HPDE6-E6E7 (cell line): ENCODE measurements around the gene FBXO24.
A peak's percentile ranks its signal among the peaks of the same experiment; 100 is the strongest.

ENCODE experiments used
- DNase-seq: peaks from one replicate; pipeline ENCODE4 v3.0.0; 2011; ENCODE audit warnings: missing footprints; ENCODE audit errors: extremely low spot score

Gene FBXO24

DNA sequence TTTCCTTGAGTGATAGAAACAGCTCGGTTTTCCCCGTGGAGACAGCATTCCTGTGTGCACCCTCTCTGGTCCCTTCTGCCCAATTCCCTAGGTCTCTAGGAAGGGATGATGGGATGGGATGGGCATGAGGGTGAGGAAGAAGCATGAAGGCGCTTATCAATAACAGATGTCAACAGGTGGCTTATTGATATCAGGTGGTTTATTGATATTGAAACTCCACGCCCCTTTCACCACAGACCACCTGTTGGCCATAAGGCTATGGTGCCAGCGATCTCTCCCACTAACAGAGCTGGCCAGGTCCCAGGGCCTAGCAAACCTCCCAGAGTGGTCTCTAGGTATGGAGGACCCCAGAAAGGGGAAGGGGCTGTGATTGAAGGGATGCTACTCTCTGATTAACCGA lies 34.1 kb downstream of the FBXO24 start:
- DNase-seq: no peak

- no peak for DNase-seq
Measured at GRCh38 chr7:100620804-100621203, 34.7 kb downstream of the FBXO24 start.

GRCh38 chr7:100621554-100621953 lies 35.4 kb downstream of the FBXO24 start:
- no peak for DNase-seq

- DNase-seq: no peak
Measured at GRCh38 chr7:100623951-100624824, 38.1 kb downstream of the FBXO24 start.

DNA sequence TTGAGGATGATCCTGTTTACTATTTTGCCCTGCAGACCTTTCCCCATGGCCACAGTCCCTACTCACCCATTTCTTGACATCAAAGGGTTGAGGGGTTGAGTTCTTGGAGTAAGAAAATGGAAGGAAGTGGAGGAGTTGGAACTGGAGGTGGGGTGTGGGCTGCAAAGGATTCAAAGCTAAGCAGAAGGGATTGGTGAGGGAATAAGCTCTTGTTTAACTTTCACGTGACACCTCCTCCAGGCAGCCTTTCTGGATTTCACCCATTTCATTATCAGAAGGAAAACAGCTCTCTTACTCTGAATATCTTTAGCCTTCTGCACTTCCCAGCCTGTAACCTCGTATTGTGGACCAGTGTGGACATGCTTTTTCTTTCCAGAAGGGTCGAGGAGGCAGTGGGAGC lies 39.9 kb downstream of the FBXO24 start:
- DNase-seq: no peak

DNA sequence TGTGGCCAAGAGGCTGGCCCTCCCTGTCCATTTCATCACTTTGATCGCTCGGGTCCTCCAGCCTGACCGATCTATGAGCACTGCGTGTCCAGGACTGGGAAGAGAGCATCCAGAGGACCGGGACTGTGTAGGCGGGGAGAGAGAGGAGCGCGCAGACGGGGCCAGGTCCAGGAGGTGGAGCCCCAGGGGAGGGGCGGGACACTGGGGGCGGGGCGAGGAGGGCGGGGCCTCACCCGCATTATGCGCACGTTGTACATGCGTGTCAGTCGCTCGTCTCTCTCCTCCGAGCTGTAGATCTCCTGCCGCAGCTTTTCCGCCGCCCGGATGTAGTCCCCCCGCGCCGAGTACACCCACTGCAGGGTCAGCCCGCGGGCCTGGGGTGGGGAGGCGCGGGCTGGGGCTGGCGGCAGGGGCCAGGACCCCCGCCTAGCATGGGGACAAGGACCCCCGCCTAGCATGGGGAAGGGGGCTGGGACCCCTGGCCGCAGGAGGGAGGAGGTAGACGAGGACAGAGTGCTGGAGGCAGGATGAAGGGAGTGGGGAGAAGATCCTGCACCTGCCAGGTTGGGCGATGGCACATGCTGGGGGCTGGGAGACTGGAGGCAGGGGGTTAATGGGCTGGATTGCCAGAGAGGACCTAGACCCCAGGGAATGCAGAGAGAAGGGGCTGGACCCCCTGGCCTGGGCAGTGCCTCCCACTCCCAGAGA lies 40.6 kb downstream of the FBXO24 start:
- peak; percentile 95 for DNase-seq

- no peak for DNase-seq
Measured at GRCh38 chr7:100627238-100627549, 41.1 kb downstream of the FBXO24 start.

- DNase-seq: no peak
Measured at GRCh38 chr7:100629117-100629716, 43.1 kb downstream of the FBXO24 start.

DNA sequence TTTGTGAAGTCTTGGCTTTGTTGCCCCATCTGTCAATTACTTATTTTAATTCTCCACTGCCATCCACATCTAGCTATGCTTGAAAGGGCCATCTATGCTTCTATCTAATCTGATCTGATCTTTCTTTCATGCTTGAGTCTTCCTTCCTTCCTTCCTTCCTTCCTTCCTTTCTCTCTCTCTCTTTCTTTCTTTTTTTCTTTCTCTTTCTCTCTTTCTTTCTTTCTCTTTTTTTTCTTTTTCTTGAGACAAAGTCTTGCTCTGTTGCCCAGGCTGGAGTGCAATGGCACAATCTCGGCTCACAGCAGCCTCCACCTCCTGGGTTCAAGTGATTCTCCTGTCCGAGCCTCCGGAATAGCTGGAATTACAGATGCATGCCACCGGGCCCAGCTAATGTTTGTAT lies 43.9 kb downstream of the FBXO24 start:
- no peak for DNase-seq

- peak; percentile 60 for DNase-seq
Measured at GRCh38 chr7:100632951-100633717, 47.0 kb downstream of the FBXO24 start.

DNA sequence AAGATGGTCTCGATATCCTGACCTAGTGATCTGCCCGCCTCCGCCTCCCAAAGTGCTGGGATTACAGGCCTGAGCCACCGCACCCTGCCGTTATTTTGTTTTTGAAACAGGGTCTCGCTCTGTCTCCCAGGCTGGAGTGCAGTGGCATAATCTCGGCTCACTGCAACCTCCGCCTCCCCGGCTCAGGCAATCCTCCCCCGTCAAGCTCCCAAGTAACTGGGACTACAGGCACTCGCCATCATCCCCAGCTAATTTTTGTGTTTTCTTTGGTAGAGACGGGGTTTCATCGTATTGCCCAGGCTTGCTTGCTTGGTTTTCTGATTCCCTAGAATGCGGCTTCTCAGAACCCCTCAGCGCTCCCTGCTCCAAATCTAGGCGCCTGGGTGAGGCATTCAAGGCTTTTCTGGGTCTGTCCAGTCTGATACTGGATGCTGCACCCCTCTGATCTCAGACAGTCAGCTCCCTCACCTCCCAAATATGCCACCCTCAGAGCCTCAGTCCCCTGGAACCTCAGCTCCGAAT lies 53.9 kb downstream of the FBXO24 start:
- no peak for DNase-seq

DNA sequence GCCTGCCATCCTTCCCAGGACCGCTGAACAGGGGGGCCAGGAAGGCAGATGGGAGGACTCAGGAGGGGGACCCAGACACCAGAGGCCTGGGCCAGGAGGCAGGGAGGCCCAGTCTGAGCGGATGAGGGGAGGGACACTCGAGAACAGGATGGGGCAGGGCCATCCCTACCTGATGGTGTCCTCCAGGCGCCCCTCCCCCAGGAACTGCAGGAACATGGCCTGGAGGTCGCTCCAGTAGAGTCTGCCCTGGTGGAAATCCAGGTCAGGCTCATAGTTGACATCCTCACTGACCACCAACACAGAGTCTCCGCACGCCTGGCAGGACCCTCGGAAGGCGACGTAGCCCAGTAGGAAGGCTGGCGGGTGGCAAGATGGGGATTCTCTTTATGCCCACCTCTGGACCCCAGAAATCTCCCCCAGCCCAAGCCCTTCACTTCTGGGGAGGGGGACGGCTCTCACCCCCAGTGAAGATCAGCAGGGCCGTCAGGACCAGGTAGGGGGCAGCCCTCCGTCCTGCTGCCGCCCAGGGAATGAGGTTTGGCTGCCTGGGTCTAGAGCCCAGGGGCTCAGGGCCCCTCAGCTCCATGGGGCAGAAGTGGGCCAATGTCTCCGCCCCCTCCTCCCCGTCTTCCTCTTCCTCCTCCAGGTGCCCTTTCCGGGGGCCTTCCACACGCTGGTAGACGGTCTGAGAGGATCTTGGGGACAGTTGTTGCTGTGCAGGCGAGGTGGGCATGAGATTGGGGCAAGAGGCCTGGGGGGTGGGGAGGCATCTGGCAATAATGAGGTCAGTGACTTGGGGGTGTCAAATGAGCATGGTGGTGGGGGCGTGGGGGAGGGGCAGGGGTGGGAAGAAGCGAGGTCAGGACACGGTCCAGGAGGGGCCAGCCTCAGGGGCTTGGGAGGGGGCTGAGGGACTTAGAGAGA lies 54.7 kb downstream of the FBXO24 start:
- no peak for DNase-seq

DNA sequence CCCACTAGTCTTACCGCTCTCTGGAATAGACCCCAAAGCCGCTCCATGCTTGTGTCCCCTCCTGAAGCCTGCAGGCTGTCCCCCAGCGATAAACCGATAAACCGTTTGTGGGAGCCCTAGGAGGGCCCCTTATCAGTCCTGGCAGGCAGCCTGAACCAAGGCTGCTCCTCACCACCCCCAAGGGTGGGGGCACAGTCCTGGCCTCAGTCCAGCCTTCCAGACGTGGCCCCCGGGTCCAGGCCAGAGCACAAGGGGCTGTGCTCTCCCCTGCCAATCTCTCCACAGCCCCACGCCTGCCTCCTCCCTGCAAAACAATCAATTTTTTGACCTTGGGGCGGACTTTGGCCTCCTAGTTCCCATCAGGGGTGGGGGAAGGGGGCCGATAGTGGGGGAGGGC lies 55.3 kb downstream of the FBXO24 start, which contains the start of gene TFR2:
TSS of gene TFR2 (minus strand) at position 90 of the 397 bp plus-strand sequence. CDS start at position 47, 43 bp downstream.
- no peak for DNase-seq

GRCh38 chr7:100641860-100642533 lies 55.9 kb downstream of the FBXO24 start:
- no peak for DNase-seq

DNA sequence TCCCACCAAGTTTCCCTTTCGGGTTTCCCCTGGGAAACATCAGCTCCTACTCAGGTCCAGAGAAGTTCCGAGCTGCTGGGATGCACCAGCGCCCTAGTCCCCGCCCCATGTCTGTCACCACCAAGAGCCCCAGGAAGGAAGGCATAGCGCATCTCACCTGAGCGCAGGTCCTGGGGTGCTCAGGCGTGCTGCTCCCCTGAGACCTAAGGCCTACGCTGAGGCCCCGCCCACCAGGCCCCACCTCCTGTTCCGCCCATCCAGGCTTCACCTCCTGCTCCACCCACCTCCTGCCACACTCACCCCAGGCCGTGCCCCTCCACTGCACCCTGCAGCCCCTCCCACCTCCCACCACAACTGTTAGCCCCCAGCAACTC lies 56.4 kb downstream of the FBXO24 start:
- DNase-seq: no peak

DNA sequence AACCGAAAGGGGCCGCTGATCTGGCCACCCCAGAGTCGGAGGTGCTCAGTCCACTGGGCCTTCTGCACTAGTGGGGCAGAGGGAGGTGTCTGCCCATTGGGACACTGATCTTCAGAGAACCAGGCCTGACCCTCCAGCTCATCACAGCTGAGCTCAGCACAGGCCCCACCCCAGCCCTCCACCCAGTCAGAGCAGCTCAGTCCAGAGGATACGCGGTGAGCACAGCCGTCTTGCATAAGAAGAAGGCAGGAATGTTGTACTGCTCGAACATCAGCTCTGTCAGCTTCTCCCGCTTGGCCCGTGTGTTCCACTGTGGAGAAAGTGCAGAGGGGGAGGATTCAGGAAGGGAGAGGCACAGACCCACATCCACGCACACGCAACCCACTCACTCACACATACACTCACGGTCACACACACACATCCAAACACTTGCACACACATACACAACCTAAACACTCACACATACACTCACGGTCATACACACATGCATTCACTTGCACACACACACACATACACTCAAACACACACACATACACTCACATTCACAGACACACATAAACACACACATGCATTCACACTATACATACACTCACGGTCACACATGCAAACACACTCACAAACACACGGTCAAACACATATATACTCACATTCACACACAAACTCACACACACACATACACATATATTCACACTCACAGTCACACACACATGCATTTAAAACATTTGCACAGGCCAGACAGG lies 63.9 kb downstream of the FBXO24 start:
- no peak for DNase-seq
